Mesenchymal stem cell (in vitro differentiated cells and primary cell): ENCODE measurements around the gene MBD2.

Source experiments
- DNase-seq: peaks from one replicate; pipeline ENCODE4 v3.0.0-alpha.2; 2013
- H2AFZ ChIP-seq: one replicate; pipeline ENCODE4 v1.6.1; 2013; ENCODE audit warnings: low read depth, mild to moderate bottlenecking, control low read depth, inconsistent platforms, low read length, moderate library complexity
- H2AK5ac ChIP-seq: 2 replicates; pipeline ENCODE4 v1.6.1; 2013; ENCODE audit warnings: low read length, moderate library complexity, mild to moderate bottlenecking, inconsistent platforms; ENCODE audit not compliant: severe bottlenecking
- H2BK120ac ChIP-seq: one replicate; pipeline ENCODE4 v1.6.1; 2013; ENCODE audit warnings: low read depth, mild to moderate bottlenecking, inconsistent platforms, low read length, moderate library complexity
- H2BK12ac ChIP-seq, 2 experiments: one replicate each; pipeline ENCODE4 v1.6.1; 2013; ENCODE audit warnings: inconsistent platforms in 2 of 2, low read length in 2 of 2, mild to moderate bottlenecking in 2 of 2, moderate library complexity in 2 of 2, control low read depth in 1 of 2
- H2BK15ac ChIP-seq: one replicate; pipeline ENCODE4 v1.6.1; 2013; ENCODE audit warnings: mild to moderate bottlenecking, low read depth, inconsistent platforms; ENCODE audit not compliant: poor library complexity, severe bottlenecking
- H2BK5ac ChIP-seq: 2 replicates; pipeline ENCODE4 v1.6.1; 2013; ENCODE audit warnings: low read depth, mild to moderate bottlenecking, low read length, control low read depth, inconsistent platforms; ENCODE audit not compliant: poor library complexity, severe bottlenecking
- H3K14ac ChIP-seq, 2 experiments: one replicate each; pipeline ENCODE4 v1.6.1; 2013; ENCODE audit warnings: inconsistent platforms in 2 of 2, low read length in 2 of 2, control low read depth in 1 of 2, mild to moderate bottlenecking in 1 of 2, moderate library complexity in 1 of 2
- H3K18ac ChIP-seq, 2 experiments: one replicate each; pipeline ENCODE4 v1.6.1; 2013; ENCODE audit warnings: inconsistent platforms in 2 of 2, low read length in 2 of 2, control low read depth in 1 of 2, low read depth in 1 of 2, mild to moderate bottlenecking in 1 of 2
- H3K23ac ChIP-seq, 2 experiments: one replicate each; pipeline ENCODE4 v1.6.1; 2013; ENCODE audit warnings: inconsistent platforms in 2 of 2, low read length in 2 of 2, mild to moderate bottlenecking in 2 of 2, moderate library complexity in 2 of 2, control low read depth in 1 of 2
- H3K27ac ChIP-seq: 2 replicates; pipeline ENCODE4 v1.5.1; 2013; ENCODE audit warnings: mild to moderate bottlenecking, moderate library complexity, low read length, control low read depth, inconsistent platforms; ENCODE audit not compliant: poor library complexity, severe bottlenecking
- H3K27me3 ChIP-seq, 2 experiments: 2 replicates each; pipeline versions ENCODE4 v1.6.1 to v1.7.0; 2013; ENCODE audit warnings: low read length in 2 of 2, mild to moderate bottlenecking in 2 of 2, moderate library complexity in 2 of 2, control low read depth in 1 of 2, inconsistent platforms in 1 of 2; ENCODE audit not compliant: control insufficient read depth in 1 of 2, insufficient read depth in 1 of 2
- H3K36me3 ChIP-seq, 2 experiments: 2 replicates each; pipeline versions ENCODE4 v1.6.1 to v1.7.0; 2013; ENCODE audit warnings: low read length in 2 of 2, control low read depth in 1 of 2, inconsistent platforms in 1 of 2, low read depth in 1 of 2, mild to moderate bottlenecking in 1 of 2; ENCODE audit not compliant: insufficient read depth in 2 of 2, control insufficient read depth in 1 of 2
- H3K4ac ChIP-seq, 2 experiments: one replicate each; pipeline ENCODE4 v1.6.1; 2013; ENCODE audit warnings: inconsistent platforms in 2 of 2, low read length in 2 of 2, mild to moderate bottlenecking in 2 of 2, moderate library complexity in 2 of 2, control low read depth in 1 of 2, low read depth in 1 of 2
- H3K4me1 ChIP-seq: 2 replicates; pipeline ENCODE4 v1.6.1; 2013; ENCODE audit warnings: low read depth, low read length, control low read depth; ENCODE audit not compliant: control insufficient read depth, insufficient read depth
- H3K4me2 ChIP-seq: 2 replicates; pipeline ENCODE4 v1.6.1; 2013; ENCODE audit warnings: low read length, mild to moderate bottlenecking, inconsistent platforms; ENCODE audit not compliant: poor library complexity, severe bottlenecking
- H3K4me3 ChIP-seq, 2 experiments: 2 replicates each; pipeline versions ENCODE4 v1.5.1 to v1.7.0; 2013; ENCODE audit warnings: low read length in 2 of 2, mild to moderate bottlenecking in 2 of 2, control low read depth in 1 of 2, low read depth in 1 of 2; ENCODE audit not compliant: insufficient read depth in 1 of 2
- H3K79me1 ChIP-seq: replicated peaks from 2 replicates; pipeline ENCODE4 v1.6.1; 2013; ENCODE audit warnings: mild to moderate bottlenecking, control low read depth, low read length, inconsistent platforms; ENCODE audit not compliant: poor library complexity, severe bottlenecking
- H3K9ac ChIP-seq: 2 replicates; pipeline ENCODE4 v1.7.0; 2013; ENCODE audit warnings: mild to moderate bottlenecking, low read length, moderate library complexity
- H3K9me3 ChIP-seq: 2 replicates; pipeline ENCODE4 v1.7.0; 2013; ENCODE audit warnings: mild to moderate bottlenecking, low read length; ENCODE audit not compliant: control insufficient read depth
- H4K8ac ChIP-seq: one replicate; pipeline ENCODE4 v1.6.1; 2013; ENCODE audit warnings: inconsistent platforms, mild to moderate bottlenecking, low read length, moderate library complexity
- H4K91ac ChIP-seq: one replicate; pipeline ENCODE4 v1.6.1; 2013; ENCODE audit warnings: mild to moderate bottlenecking, low read length, inconsistent platforms
- WGBS: methylation state at CpG from one replicate; pipeline ENCODE4 v1.1.7; 2013; ENCODE audit warnings: mixed read lengths; 5-methylcytosine and 5-hydroxymethylcytosine counted together

MBD2 gene

DNA sequence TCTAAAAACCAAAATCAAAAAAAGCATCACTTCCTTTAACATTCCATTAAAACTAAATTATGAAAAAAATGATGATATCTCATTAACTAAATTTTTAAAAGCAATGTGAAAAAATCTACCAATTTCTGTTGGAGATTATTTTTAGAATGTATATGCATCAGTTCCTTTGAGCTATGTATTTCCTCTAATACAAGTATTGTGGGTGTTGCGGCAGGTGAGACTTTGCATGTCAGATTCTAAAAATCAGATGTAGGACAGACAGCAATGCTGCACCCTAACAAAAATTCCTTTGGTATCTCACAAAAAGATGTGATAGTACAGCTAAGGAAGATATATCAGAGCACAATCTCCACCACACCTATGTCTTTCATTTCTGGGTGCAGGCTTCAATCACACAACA lies 6.8 kb downstream of the MBD2 start:
- Histone ChIP-seq H2BK5ac (no peak overlapping the region), H2AFZ (no peak overlapping the region), H3K79me1 (no peaks in the 10 kb centered on the region), H3K23ac (no peak overlapping the region), H2AK5ac (no peak overlapping the region), H4K91ac (no peak overlapping the region), H3K18ac (no peak overlapping the region), H3K14ac (no peak overlapping the region), H3K4ac (no peak overlapping the region), H3K27me3 (no peaks in the 10 kb centered on the region), H3K27ac (no peak overlapping the region), H3K9me3 (no peaks in the 10 kb centered on the region), H3K36me3 (peaks cover 0 to 5% of the 10 kb centered on the region in 2 experiments), H4K8ac (no peak overlapping the region), H3K4me1 (peaks cover 4% of the 10 kb centered on the region), H3K4me3 (no peak overlapping the region), H2BK12ac (no peak overlapping the region), H2BK15ac (no peak overlapping the region), H2BK120ac (no peak overlapping the region), H3K9ac (no peak overlapping the region), H3K4me2 (no peak overlapping the region)
- no CpG with 5 or more reads among the region's 1 CpG for WGBS
- DNase-seq = no peak

- 55% methylated on average over 1 of the region's 3 CpGs for WGBS
- no peaks in the 10 kb centered on the region for H3K27me3 ChIP-seq
- H3K4me2 ChIP-seq = no peak overlapping the region
- no peaks in the 10 kb centered on the region for H3K79me1 ChIP-seq
- no peak overlapping the region for H2BK120ac ChIP-seq
- H4K8ac ChIP-seq = no peak overlapping the region
- no peak overlapping the region for H2BK15ac ChIP-seq
- H3K9ac ChIP-seq = no peak overlapping the region
- H3K18ac ChIP-seq = no peak overlapping the region
- no peaks in the 10 kb centered on the region for H3K9me3 ChIP-seq
- H3K4me1 ChIP-seq = peaks cover 4% of the 10 kb centered on the region
- no peak overlapping the region for H3K27ac ChIP-seq
- H3K36me3 ChIP-seq = no peaks in the 10 kb centered on the region
- no peak overlapping the region for H2BK12ac ChIP-seq
- DNase-seq = peak; percentile 92
- no peak overlapping the region for H4K91ac ChIP-seq
- no peak overlapping the region for H3K14ac ChIP-seq
- H2BK5ac ChIP-seq = no peak overlapping the region
- no peak overlapping the region for H3K4ac ChIP-seq
- no peak overlapping the region for H3K23ac ChIP-seq
- no peak overlapping the region for H2AFZ ChIP-seq
- no peak overlapping the region for H2AK5ac ChIP-seq
- H3K4me3 ChIP-seq = no peak overlapping the region
Observed at GRCh38 chr18:54215069-54215468, 9.4 kb downstream of the MBD2 start.

DNA sequence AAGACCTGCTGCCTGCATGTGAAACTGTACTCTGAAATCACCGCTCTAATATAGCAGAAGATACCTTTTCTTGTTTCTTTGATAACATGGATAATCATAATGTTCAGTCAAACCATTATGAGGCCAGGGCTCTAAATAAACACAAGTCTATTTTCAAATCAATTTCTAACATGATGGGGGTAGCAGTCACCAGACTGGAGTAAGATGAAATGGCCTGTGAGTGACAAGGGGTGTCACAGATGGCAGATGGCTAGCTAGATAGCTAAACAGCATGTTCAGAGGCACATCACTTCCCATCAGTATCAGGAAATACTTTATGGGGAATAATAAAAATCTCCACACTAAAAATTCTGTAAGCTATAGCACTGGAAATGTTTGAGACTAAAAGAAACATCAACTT lies 14.0 kb downstream of the MBD2 start:
- Histone ChIP-seq H4K91ac (no peak overlapping the region), H3K79me1 (no peaks in the 10 kb centered on the region), H3K4me3 (no peak overlapping the region), H3K36me3 (no peaks in the 10 kb centered on the region), H3K9me3 (no peaks in the 10 kb centered on the region), H3K14ac (no peak overlapping the region), H2BK15ac (no peak overlapping the region), H3K4me1 (no peaks in the 10 kb centered on the region), H2AK5ac (no peak overlapping the region), H3K27ac (no peak overlapping the region), H2BK5ac (no peak overlapping the region), H2BK120ac (no peak overlapping the region), H3K4ac (no peak overlapping the region), H2BK12ac (no peak overlapping the region), H2AFZ (no peak overlapping the region), H3K4me2 (no peak overlapping the region), H3K23ac (no peak overlapping the region), H3K18ac (no peak overlapping the region), H3K27me3 (no peaks in the 10 kb centered on the region), H3K9ac (peak overlapping the region; percentile 9), H4K8ac (no peak overlapping the region)
- DNase-seq = no peak
- WGBS = no CpG with 5 or more reads among the region's 1 CpG

DNA sequence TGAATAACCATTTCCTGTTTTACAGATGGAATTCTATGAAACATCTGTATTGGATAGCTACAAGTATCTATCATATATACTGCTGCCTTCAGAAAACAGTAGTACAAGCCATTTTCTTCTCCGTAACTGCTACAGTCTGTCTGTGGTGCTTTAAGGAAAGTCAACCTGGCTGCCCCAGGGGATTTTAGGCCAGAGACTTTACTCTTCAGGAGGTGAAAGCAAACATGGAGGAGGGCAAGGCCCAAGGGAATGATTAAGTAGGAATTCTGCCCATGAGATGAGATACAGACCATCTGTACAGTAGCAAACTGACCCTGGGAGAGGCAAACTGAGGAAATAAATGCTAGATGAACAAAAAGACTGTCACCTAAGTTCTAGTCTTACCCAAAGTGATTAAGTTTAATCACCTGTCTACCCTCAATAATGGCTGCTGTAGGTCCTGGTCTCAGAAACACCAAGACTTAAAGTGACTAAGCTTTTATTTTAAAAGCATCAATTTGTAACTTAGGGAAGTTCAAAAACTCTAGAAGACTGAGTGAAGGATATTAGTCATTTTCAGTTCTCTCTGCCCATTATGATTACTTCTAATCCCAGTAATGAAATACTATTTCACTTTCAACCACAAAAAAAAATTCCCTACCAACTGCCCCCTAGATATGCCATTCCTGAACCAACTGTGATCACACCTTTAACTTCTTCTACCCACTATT lies 14.8 kb downstream of the MBD2 start:
- no peak overlapping the region for H3K14ac ChIP-seq
- H3K9ac ChIP-seq = peak overlapping the region; percentile 9
- no peak overlapping the region for H3K18ac ChIP-seq
- H2BK120ac ChIP-seq = no peak overlapping the region
- WGBS = 78% methylated on average over 1 of the region's 1 CpG
- peak overlapping the region; percentile 10 for H2AK5ac ChIP-seq
- no peak overlapping the region for H2AFZ ChIP-seq
- peaks cover 2% of the 10 kb centered on the region for H3K79me1 ChIP-seq
- H3K4me1 ChIP-seq = no peaks in the 10 kb centered on the region
- no peak overlapping the region for H4K91ac ChIP-seq
- H2BK15ac ChIP-seq = no peak overlapping the region
- H3K23ac ChIP-seq = no peak overlapping the region
- no peak overlapping the region for H3K4me2 ChIP-seq
- H2BK5ac ChIP-seq = no peak overlapping the region
- peaks cover 0 to 3% of the 10 kb centered on the region in 2 experiments for H3K36me3 ChIP-seq
- H3K4ac ChIP-seq = no peak overlapping the region
- peak overlapping the region; percentile 41 for H3K27ac ChIP-seq
- no peak overlapping the region for H3K4me3 ChIP-seq
- DNase-seq = peak; percentile 17
- no peak overlapping the region for H4K8ac ChIP-seq
- H2BK12ac ChIP-seq = no peak overlapping the region
- H3K27me3 ChIP-seq = no peaks in the 10 kb centered on the region
- no peaks in the 10 kb centered on the region for H3K9me3 ChIP-seq
